Hypothalamus (tissue), 51 donors: ENCODE measurements around the gene RECK.

Experiments
- DNase-seq, 51 donors: peaks; one replicate each; lab custom pipeline; 2025; lab: John Stamatoyannopoulos, UW

RECK gene

DNA sequence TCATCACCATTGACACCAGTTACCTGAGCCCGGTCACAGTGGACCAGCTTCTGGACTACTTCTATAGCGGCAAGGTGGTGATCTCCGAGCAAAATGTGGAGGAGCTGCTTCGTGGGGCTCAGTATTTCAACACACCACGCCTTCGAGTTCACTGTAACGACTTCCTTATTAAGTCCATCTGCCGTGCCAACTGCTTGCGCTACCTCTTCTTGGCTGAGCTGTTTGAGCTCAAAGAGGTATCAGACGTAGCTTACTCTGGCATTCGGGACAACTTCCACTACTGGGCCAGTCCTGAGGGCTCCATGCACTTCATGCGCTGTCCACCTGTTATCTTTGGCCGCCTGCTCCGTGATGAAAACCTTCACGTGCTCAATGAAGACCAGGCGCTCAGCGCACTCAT is 133.0 kb downstream of the RECK start:
- DNase-seq: no peak

DNA sequence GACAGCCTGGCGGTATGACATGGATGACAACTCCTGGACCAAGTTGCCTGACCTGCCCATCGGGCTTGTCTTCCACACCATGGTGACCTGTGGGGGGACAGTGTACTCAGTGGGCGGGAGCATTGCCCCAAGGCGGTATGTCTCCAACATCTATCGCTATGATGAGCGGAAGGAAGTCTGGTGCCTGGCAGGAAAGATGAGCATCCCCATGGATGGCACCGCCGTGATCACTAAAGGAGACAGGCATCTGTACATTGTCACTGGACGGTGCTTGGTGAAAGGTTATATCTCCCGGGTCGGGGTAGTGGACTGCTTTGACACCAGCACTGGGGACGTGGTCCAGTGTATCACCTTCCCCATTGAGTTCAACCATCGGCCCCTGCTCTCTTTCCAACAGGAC is 133.8 kb downstream of the RECK start:
- no peak for DNase-seq

DNA sequence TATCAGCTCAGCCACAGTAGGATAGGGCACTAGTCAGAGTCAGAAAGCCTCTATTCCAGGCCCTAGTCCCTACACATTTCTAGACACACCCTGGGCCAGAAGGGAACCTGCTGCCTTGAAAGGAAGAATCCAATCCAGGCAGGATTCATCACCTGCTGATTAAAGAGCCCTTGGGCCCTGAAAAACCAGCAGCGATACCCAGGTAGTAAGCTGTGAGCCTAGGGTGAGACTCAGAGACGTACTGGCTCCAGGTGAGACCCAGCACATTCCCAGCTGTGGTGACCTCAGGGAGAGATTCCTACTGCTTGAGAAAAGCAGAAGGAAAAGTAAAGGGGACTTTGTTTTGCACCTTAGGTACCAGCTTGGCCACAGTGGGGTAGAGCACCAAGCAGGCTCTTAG is 137.1 kb downstream of the RECK start:
- DNase-seq: no peak
